Measurements from ENCODE around the gene CD84.

- no peak for TF ChIP-seq CTCF (IDR thresholded peaks at IDR 0.05)
- TF ChIP-seq EZH2 (IDR thresholded peaks at IDR 0.05; ENCODE audit: borderline replicate concordance, insufficient read depth, low read depth, low read length, poor library complexity, severe bottlenecking): no peak
Measured at GRCh38 chr1:160618327-160618726, 39.0 kb upstream of the CD84 start.
